Esophagus squamous epithelium (tissue), 4 donors: Measurements from ENCODE around the gene FUBP1.

Experiments
- CTCF ChIP-seq, 6 experiments: fragments of 450-650 bp in 4 of 6; fragments of 200-600 bp in 2 of 6; sonication (generic) in 2 of 6; IDR thresholded peaks; one replicate each; pipeline ENCODE4 v1.5.1; 2016 to 2019; ENCODE audit warnings: antibody characterized with exemption in 6 of 6, mild to moderate bottlenecking in 4 of 6, moderate library complexity in 4 of 6
- POLR2A ChIP-seq, 4 donors: fragments of 450-650 bp; IDR thresholded peaks; one replicate each; pipeline ENCODE4 v1.6.1; 2017; ENCODE audit warnings: antibody characterized with exemption in 4 of 4, mild to moderate bottlenecking in 4 of 4, moderate library complexity in 3 of 4

- no peak for TF ChIP-seq CTCF (IDR thresholded peaks at IDR 0.05)
- TF ChIP-seq POLR2A (IDR thresholded peaks at IDR 0.05) = no peak
These were observed 5.8 kb upstream of the FUBP1 start for GRCh38 chr1:77984629-77985028.
